Right ventricle myocardium superior (tissue), 1 donor: ENCODE data around the gene EIF4A3. TPM values are rescaled to one million over a fixed set of nuclear protein-coding genes. Genes with fewer than 3 reads are reported as not detected.
A peak's percentile ranks its signal among the peaks of the same experiment; 100 is the strongest.

Experiments
- ATAC-seq: fragments of 200-7000 bp; cut with Tn5 transposase; one replicate; pipeline ENCODE4 v1.9.1; 2020; ENCODE audit warnings: mild to moderate bottlenecking; ENCODE audit not compliant: poor library complexity
- DNase-seq: peaks from one replicate; pipeline ENCODE4 v3.0.0-alpha.2; 2020
- intact Hi-C: fragments of 100-400 bp; cut with DNase I; formaldehyde crosslinking; loops from one replicate; pipeline ENCODE4 v1.11.2; 2022
- total RNA-seq: library from RNA; stranded (reverse); fragmentation: NEBNext Ultra II Directional; extraction: Animal tissue kit (Norgen Biotek cat#: 25700); gene quantifications from one replicate; pipeline ENCODE4 v1.2.1, GENCODE V29; 2021
- donor health status: DM: no; HTN: yes; CAD: no; lungs with severe emphysema.

Gene EIF4A3
- total RNA-seq, 1 donor from 2014 or later = 32.1 TPM

DNA sequence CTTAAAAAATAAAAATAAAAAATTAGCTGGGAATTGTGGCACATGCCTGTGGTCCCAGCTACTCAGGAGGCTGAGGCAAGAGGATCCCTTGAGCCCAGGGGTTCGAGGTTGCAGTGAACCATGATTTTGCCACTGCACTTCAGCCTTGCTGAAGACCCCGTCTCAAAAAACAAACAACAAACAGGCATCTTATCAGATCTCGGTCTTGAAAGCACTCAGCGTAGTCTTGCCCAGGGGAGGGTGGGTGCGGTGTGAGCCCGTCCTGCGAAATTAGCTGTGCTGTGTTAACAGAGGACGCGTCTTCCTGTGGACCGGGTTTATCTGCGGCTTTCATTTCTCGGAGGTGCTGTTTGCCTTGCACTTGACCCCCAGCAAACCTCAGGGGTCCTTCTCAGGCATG, 40.2 kb downstream of the EIF4A3 start:
- intact Hi-C loops = no loop called here
- ATAC-seq (no peak), DNase-seq (no peak)

DNA sequence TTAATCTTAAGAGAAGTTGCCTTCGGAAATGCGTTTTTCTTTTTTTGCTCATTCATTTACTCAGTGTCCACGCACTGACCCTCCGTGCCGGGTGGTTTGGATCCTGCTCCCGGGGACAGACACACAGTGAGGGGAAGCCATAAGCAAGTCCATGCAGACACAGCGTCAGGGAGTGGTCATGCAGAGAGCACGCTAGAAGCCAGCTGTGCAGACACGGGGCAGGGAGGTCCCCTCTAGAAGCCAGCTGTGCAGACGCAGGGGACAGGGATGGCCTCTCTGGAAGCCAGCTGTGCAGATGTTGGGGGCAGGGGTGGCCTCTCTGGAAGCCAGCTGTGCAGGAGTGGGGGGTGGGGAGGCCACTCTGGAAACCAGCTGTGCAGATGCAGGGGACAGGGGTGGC, 40.8 kb downstream of the EIF4A3 start:
- no peak for ATAC-seq
- intact Hi-C loops = no loop called here
- DNase-seq = peak; percentile 26

DNA sequence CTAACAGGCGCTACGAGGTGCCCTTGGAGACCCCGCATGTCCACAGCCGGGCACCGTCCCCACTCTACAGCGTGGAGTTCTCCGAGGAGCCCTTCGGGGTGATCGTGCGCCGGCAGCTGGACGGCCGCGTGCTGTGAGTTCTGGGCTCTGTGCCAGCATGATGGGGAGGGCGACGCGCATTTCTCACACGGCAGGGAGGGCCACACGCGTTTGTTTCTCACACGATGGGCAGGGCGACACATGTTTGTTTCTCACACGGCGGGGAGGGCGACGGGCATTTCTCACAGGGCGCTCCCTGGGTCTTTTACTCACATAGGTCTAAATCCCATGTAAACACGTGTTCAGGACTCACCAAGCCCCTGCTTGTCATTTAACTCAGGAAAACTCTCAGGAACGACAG, 41.2 kb downstream of the EIF4A3 start:
- intact Hi-C loops = no loop called here
- no peak for ATAC-seq
- peak; percentile 41 for DNase-seq

DNA sequence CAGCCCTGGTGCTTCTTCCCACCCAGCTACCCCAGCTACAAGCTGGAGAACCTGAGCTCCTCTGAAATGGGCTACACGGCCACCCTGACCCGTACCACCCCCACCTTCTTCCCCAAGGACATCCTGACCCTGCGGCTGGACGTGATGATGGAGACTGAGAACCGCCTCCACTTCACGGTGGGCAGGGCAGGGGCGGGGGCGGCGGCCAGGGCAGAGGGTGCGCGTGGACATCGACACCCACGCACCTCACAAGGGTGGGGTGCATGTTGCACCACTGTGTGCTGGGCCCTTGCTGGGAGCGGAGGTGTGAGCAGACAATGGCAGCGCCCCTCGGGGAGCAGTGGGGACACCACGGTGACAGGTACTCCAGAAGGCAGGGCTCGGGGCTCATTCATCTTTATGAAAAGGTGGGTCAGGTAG, 42.0 kb downstream of the EIF4A3 start:
- ATAC-seq (no peak), DNase-seq (no peak)
- intact Hi-C loops = no loop called here

DNA sequence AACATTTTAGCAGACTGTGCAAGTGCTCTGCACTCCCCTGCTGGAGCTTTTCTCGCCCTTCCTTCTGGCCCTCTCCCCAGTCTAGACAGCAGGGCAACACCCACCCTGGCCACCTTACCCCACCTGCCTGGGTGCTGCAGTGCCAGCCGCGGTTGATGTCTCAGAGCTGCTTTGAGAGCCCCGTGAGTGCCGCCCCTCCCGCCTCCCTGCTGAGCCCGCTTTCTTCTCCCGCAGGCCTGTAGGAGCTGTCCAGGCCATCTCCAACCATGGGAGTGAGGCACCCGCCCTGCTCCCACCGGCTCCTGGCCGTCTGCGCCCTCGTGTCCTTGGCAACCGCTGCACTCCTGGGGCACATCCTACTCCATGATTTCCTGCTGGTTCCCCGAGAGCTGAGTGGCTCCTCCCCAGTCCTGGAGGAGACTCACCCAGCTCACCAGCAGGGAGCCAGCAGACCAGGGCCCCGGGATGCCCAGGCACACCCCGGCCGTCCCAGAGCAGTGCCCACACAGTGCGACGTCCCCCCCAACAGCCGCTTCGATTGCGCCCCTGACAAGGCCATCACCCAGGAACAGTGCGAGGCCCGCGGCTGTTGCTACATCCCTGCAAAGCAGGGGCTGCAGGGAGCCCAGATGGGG, 42.5 kb downstream of the EIF4A3 start:
- DNase-seq = no peak
- intact Hi-C loops = no loop called here
- ATAC-seq = no peak

DNA sequence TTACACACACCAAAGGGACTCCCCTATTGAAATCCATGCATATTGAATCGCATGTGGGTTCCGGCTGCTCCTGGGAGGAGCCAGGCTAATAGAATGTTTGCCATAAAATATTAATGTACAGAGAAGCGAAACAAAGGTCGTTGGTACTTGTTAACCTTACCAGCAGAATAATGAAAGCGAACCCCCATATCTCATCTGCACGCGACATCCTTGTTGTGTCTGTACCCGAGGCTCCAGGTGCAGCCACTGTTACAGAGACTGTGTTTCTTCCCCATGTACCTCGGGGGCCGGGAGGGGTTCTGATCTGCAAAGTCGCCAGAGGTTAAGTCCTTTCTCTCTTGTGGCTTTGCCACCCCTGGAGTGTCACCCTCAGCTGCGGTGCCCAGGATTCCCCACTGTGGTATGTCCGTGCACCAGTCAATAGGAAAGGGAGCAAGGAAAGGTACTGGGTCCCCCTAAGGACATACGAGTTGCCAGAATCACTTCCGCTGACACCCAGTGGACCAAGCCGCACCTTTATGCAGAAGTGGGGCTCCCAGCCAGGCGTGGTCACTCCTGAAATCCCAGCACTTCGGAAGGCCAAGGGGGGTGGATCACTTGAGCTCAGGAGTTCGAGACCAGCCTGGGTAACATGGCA, 43.4 kb downstream of the EIF4A3 start:
- no peak for ATAC-seq
- DNase-seq = no peak
- intact Hi-C loops = no loop called here

DNA sequence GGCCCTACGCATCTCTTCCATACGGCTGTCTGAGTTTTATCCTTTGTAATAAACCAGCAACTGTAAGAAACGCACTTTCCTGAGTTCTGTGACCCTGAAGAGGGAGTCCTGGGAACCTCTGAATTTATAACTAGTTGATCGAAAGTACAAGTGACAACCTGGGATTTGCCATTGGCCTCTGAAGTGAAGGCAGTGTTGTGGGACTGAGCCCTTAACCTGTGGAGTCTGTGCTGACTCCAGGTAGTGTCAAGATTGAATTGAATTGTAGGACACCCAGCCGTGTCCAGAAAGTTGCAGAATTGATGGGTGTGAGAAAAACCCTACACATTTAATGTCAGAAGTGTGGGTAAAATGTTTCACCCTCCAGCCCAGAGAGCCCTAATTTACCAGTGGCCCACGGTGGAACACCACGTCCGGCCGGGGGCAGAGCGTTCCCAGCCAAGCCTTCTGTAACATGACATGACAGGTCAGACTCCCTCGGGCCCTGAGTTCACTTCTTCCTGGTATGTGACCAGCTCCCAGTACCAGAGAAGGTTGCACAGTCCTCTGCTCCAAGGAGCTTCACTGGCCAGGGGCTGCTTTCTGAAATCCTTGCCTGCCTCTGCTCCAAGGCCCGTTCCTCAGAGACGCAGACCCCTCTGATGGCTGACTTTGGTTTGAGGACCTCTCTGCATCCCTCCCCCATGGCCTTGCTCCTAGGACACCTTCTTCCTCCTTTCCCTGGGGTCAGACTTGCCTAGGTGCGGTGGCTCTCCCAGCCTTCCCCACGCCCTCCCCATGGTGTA, 44.1 kb downstream of the EIF4A3 start:
- ATAC-seq (no peak), DNase-seq (no peak)
- intact Hi-C loops = no loop called here

DNA sequence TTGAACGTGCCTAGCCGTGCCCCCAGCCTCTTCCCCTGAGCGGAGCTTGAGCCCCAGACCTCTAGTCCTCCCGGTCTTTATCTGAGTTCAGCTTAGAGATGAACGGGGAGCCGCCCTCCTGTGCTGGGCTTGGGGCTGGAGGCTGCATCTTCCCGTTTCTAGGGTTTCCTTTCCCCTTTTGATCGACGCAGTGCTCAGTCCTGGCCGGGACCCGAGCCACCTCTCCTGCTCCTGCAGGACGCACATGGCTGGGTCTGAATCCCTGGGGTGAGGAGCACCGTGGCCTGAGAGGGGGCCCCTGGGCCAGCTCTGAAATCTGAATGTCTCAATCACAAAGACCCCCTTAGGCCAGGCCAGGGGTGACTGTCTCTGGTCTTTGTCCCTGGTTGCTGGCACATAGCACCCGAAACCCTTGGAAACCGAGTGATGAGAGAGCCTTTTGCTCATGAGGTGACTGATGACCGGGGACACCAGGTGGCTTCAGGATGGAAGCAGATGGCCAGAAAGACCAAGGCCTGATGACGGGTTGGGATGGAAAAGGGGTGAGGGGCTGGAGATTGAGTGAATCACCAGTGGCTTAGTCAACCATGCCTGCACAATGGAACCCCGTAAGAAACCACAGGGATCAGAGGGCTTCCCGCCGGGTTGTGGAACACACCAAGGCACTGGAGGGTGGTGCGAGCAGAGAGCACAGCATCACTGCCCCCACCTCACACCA, 44.8 kb downstream of the EIF4A3 start:
- peak; percentile 55 for DNase-seq
- intact Hi-C loops = no loop called here
- peak; percentile 14 for ATAC-seq

DNA sequence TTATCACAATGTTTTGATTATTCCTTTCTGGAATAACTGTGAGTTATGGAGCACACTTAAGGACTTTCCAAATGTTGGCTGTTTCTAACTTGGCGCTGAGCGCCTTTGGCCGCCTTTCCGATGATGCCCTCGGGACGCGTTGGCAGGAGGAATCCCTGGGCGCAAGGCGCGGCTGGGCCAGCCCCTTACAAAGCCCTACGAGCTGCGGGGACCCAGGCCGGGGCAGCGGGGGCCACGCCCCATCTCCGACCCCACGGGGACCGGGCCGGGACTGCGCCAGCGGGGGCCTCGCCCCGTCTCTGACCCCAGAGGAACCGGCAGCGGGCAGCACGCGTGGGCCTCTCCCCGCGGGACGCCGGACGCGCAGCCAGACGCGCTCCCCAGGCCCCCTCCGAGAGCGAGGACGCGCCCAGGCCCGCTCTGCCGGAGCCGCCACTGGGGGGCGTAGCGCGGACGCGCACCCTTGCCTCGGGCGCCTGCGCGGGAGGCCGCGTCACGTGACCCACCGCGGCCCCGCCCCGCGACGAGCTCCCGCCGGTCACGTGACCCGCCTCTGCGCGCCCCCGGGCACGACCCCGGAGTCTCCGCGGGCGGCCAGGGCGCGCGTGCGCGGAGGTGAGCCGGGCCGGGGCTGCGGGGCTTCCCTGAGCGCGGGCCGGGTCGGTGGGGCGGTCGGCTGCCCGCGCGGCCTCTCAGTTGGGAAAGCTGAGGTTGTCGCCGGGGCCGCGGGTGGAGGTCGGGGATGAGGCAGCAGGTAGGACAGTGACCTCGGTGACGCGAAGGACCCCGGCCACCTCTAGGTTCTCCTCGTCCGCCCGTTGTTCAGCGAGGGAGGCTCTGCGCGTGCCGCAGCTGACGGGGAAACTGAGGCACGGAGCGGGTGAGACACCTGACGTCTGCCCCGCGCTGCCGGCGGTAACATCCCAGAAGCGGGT, 45.6 kb downstream of the EIF4A3 start, which contains the start of gene GAA:
GAA (plus strand) TSS at position 571 of the 935 bp plus-strand sequence. CDS start 3,006 bp downstream, outside the sequence.
- DNase-seq = peak; percentile 92
- peak; percentile 95 for ATAC-seq
- intact Hi-C loops = no loop called here

DNA sequence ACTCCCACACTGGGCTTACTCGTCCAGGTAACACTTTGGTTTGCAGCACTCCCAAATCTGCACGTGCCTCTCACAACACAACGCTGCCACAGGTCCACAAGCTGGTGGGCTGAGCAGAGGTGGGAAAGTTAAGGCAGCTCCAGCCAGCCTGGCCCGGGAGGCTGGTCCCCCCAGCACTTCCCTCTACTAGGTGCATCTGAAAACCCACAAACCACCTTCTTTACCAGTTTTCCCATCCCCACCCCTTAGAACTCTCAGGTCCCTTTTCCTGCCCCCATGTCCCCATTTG, 46.9 kb downstream of the EIF4A3 start:
- intact Hi-C loops = no loop called here
- no peak for ATAC-seq
- no peak for DNase-seq

DNA sequence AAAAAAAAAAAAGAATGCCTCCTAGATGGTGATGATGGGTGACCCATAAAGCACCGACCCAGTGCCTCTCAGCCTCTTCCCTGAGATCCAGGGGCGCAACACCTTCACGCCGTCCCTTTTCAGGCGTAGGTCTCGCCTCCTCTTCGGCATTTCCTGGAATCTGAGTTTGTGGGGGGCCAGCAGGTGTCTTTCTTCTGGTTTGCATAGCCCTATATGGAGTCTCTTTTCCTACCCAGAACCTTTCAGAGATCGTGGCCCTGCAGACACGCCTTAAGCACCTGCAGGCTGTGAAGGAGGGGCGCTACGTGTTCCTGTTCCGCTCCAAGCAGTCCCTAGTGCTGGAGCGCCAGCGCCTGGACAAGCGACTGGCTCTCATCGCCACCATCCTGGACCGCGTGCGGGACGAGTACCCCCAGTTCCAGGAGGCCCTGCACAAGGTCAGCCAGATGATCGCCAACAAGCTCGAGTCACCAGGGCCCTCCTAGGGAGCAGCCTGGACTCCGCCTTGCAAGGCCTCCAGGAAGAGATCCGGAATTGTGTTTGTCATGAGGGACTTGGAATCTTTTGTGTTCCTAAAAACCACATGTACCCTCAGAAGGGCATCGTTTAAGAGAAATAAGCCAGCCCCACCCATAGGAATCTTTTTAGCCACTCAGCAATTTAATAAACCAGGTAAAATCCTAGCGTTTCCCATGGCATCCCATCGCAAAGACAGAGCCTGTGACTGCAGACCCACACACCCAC, 47.5 kb downstream of the EIF4A3 start:
- ATAC-seq (no peak), DNase-seq (peak; percentile 22)
- intact Hi-C loops = no loop called here

DNA sequence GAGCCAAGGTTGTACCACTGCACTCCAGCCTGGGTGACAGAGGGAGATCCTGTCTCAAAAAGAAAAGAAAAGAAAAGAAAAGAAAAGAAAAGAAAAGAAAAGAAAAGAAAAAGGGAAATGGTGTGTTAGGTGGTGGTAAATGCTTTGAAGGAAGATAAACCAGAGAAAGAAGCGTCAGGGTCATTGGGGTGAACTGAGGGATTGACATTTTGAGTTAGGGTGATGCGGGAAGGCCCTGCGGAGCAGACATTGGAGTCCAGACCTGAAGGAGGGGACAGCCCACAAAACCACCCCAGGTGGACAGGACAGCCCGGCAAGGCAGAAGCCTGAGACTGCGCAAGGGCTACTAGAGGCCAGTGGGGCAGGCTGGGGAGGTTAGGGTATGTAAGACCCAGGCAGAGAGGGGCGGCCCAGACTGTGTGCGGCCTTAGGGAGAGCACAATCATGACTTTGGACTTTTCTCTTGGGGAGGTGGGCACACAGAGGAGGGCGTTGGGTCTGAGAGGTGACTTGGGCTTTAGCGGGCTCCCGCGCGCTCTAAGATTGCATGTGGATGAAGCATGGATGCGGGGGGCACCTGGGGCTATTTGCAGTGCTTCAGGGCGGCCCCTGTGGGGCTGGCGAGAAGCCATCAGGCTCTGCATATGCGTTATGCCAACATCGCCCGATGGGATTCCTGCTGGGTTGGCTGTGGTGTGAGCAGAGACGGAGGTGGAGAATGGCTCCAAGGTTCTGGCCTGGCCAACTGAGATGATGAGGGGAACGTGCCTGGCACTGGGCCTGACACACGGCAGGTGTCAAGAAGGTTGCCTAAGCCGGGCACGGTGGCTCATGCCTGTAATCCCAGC, 48.9 kb downstream of the EIF4A3 start:
- DNase-seq (no peak), ATAC-seq (no peak)
- intact Hi-C loops = no loop called here

DNA sequence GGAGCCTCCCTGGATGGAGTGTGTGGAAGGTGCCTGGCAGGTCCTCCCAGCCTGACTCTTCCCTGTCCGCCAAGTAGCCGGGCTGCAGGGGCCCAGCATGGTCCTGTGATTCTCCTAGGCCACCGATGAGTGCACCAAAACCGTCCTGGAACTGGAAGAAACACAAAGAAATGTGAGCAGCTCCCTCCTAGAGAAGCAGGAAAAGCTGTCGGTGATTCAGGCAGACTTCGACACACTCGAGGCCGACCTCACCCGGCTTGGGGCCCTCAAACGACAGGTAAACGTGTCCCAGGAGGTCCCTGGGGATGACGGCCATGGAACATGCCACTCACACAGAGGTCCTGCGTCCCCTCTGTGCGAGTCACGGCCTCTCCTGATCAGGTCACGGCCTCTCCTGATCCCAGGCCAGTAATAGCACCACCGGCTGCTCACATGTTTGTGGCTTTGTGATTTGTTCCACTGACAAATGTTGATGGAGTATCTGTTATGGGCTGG, 49.8 kb downstream of the EIF4A3 start:
- intact Hi-C loops = no loop called here
- no peak for DNase-seq
- no peak for ATAC-seq

DNA sequence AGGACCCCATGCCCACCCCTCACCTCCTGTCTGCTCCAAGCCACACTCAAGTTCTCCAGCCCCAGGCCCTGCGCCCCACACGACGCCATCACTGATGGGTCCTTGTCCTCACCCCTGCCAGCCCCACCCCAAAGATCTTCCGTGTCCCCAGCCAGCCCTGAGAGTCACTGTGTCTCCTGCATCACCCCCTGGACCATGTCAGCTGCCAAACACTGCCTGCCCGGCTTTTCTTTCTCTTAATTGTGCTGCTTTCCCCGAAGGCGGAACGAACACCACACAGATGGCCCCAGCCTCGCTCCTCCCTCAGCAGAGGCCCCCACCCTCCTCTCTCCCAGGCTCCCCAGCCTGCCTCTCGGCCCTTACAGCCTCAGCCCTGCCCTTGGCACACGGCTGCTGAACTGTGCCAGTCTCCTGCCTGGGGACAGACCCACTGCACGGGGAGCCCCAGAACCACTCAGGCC, 50.3 kb downstream of the EIF4A3 start:
- intact Hi-C loops = no loop called here
- DNase-seq = no peak
- no peak for ATAC-seq

DNA sequence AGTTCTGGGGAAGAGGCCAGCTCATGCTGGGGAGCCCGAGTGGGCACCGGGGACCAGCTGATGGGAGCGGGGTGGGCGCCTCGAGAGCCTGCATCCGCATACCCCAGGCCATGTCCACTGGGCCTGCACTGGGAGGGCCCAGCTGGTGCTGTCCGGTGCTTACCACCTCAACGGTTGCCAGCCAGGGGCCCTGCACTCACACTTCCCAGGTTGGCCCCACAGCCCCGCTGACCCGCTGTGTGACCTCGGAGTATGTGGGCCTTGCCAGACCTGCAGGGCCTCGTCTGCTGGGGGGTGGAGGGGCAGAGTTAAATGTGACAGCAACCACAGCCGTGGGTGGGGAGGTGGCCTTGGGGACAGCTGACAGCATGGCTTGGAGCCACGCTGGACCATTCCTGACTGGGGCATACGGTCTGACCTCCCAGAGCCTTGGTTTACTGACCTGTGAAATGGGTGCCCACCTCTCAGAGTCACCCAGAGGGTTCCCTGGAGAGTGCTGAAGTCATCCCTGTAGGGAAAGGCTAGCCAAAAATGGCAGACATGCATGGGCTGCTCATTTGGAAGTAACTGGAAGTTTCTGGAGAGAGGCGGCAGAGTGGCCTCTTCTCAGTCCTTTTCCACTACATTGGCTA, 51.0 kb downstream of the EIF4A3 start:
- DNase-seq (no peak), ATAC-seq (no peak)
- intact Hi-C loops = no loop called here
